AG08396 (cell line): ENCODE data around the gene MFSD11.
"Not testable (repeated sequence)": the region's sequence is repeated elsewhere in the genome, so short reads cannot be mapped to it uniquely, and the experiment has no call there.

Experiments
- DNase-seq: peaks from one replicate; pipeline ENCODE4 v3.0.0; 2012; ENCODE audit warnings: low spot score, mixed read lengths

Gene MFSD11

GRCh38 chr17:76748657-76749056 is 10.7 kb downstream of the MFSD11 start:
- DNase-seq, result no peak

- DNase-seq, result no peak
Measured at GRCh38 chr17:76751416-76751993, 13.6 kb downstream of the MFSD11 start.

- DNase-seq, result no peak
Measured at GRCh38 chr17:76752006-76752405, 14.1 kb downstream of the MFSD11 start.

GRCh38 chr17:76753061-76753961 is 15.4 kb downstream of the MFSD11 start:
- DNase-seq, result no peak

DNA sequence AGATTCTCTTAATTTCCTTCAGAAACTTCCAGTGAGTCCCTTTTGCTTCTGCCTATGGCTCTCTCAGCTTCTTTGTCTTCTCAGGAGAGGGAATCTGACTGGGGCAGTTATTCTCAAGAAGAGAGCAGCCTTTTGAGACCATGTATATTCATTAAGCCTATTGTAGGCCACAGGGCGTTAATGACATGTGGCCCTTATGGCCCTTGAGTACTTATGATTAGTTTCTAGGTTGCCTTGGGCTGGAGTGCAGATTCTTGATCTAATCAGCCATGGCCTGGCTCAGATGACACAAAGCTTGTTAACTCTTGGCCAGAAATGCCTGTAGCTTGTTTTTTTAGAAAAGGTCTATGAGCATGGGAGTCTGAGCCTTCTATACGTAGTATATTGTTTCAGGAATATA is 17.4 kb downstream of the MFSD11 start:
- no peak for DNase-seq

- DNase-seq, result no peak
Measured at GRCh38 chr17:76757256-76757655, 19.3 kb downstream of the MFSD11 start.

DNA sequence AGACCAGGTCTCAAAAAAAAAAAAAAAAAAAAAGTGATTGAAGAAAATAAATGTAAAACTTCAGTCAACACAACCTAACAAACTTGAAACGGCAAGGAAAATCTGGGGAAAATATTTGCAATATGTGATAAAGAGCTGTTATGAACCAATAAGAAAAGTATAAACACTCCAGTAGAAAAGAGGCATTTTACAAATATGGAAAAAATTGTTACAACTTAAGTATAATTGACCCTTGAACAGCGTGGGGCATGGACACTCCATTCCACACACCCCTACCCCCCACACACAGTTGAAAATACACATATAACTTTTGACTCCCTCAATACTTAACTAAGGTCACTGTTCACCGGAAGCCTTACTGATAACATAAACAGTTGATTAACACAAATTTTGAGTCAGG is 20.7 kb downstream of the MFSD11 start:
- no peak for DNase-seq

DNA sequence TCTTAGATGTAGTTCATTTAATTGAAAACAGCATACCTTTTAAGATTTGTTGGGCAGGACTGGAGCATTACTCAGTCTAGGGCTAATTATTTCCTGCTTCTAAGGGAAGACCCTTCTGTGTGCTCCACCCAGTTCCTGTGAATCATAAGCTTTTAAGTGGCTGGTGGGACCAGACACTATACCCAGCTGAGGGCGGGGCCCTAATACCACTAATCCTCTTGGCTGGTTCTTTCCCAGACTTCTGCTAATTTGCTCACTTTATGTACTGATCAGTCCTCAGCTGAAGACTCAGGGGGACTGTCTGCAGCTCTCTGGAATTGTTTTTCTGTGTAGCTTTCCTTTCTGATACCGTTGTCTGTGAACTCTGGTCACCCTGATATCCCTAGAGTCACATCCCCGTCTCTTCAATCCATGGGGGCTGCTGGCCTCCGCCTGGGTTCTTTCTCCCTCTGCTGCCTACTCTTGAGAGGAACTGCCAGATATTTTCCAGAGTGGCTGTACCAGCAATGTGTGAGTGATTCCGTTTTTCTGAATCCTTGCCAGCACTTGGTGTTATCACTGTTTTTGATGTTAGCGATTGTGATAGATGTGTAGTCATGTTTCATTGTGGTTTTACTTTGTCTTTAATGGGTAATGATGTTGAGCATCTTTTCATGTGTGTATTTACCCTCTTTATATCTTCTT is 35.1 kb downstream of the MFSD11 start:
- peak; percentile 41 for DNase-seq

DNA sequence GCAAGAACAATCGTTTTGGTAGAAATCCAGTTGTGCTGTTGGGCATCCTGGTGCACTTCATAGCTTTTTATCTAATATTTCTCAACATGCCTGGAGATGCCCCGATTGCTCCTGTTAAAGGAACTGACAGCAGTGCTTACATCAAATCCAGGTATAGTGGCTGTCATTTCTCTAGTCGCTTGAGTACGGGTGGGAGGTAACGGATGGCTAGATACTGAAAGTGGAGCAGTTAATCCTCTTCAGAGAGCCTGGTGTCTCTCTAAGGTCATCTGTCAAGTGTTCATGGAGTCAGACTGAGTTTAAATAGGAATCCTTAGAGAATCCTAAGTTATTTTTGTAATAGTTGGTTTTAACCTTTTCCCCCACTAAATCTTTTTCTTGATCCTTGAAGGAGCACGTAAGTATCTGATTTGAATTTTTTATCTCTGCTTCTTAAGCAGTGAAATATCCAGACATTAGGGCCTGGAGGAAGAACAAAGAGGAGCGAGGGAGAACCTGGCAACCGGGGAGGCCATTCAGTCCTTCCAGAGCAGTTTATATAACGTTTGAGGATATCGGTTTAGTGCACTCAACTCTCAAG is 37.2 kb downstream of the MFSD11 start:
- no peak for DNase-seq

- no peak for DNase-seq
Measured at GRCh38 chr17:76781056-76781982, 43.4 kb downstream of the MFSD11 start.

DNA sequence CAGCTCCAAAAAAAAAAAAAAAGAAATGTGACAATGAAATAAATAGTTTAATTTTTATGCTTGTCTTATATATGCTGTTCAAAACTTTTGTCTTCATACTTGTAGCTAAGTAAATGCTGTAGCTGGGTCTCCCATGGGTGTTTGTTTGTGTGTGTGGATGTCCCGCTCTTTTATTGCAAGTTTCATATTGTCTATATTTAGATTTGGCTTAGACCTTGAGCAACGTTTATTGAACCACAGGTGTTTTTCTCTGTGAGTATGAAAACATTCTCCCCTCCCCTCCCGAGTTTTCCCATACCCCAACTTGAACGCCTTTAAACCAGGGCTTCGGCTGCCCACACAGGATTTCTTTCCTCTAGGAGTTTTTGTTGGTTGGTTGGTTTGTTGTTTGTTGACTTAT is 45.2 kb downstream of the MFSD11 start:
- DNase-seq, result no peak

DNA sequence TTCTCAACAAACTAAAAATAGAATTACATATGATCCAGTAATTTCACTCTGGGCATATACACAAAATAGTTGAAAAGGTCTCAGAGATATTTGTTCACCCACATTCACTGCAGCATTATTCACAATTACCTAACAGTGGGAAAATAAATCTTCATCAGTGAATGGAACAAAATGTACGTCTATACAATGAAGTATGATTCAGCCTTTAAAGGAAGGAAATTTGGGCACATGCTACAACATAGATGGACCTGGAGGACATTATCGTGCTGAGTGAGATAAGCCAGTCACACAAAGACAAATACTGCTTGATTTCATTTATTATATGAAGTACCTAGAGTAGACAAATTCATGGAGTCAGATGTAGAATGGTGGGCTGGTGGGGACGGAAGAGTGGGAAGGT is 47.0 kb downstream of the MFSD11 start:
- no peak for DNase-seq

DNA sequence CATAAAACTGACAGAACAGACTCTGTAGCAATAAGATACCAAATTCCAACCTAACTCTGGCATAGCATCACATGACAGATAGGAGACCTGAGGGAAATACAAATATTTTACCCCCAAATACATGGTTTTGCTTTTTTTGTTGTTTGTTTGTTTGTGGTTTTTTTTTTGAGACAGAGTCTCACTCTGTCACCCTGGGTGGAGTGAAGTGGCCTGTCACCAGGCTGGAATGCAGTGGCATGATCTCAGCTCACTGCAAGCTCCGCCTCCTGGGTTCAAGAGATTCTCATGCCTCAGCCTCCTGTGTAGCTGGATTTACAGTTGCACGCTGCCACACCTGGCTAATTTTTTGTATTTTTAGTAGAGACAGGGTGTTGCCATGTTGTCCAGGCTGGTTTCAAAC is 49.9 kb downstream of the MFSD11 start:
- not testable (repeated sequence) for DNase-seq

- no peak for DNase-seq
Measured at GRCh38 chr17:76789235-76789788, 51.4 kb downstream of the MFSD11 start.

DNA sequence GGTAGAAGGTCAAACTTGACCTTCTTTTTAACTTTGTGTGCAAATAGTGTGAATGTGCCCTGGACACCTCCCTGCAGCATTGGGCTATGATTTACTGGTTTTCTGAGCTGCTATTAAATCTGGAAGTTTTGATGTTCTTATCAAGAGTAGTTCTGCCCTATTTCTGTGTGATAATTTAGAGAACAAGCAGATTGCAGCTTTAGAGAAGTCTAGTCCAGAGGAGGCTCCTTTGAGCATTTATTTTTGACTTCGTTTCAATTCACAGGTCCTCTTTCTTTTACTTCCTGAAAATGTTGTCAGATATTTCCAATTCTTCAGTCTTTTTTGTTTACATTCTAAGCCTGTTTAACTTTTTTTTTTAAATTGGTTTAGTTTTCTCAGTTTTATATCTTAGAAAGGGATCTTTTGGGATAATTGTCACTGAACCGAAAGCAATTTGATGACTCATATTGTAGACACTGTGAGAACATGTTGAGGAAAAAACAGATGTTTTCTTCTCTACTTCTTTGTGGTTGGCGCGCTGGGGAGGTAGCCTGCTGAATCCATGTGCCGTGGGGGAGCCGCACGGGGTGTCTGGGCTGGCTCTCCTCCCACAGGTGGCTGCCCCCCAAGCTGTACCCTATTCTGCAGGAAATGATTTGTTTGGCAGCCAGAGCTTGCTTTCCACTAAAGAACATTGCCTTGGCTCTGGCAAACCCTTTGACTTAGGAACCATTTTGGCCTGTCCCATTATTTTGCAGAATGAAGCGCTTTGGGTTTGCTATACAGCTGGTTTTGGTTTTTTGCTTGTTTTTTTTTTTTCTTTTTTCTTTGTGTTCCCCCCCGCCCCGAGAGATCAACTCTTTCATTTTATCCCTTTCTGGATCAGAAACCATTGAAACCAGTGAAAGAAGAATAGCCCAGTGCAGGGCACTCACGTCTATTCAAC is 53.4 kb downstream of the MFSD11 start:
- DNase-seq, result peak; percentile 61

DNA sequence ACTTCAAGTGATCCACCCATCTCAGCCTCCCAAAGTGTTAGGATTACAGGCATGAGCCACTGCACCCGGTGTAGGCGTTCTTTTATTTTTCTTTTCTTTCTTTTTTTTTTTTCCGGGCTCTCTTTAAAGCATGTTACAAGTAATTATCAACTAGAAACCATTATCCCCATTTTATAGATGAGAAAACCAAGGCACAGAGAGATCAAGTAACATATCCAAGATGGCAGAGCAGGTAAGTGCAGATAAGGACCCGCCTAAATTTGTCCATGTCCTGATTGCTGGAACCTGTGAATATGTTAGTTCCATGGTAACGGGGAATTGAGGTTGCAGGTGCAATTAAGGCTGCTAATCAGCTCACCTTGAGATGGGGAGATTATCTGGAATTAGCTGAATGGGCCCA is 54.4 kb downstream of the MFSD11 start:
- DNase-seq, result no peak

GRCh38 chr17:76793775-76794174 is 55.9 kb downstream of the MFSD11 start:
- DNase-seq, result peak; percentile 32

DNA sequence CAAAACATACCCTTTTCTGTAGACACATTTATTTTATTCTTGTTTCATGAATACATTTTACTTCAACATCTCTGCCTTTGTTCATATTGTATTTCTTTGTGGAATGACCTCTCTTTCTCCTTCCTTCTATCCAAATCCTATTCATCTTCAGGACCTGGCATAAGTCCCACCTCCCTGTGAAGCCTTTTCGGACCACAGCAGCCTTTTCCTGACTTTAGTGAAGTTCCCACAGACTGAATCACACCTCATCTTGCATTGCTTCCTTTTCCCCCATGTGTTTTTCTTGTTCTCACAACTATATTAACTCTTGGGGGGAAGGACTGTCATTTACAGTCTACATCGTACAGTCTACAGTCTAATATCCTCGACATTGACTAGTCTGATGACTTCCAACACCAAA is 58.2 kb downstream of the MFSD11 start:
- DNase-seq, result no peak

DNA sequence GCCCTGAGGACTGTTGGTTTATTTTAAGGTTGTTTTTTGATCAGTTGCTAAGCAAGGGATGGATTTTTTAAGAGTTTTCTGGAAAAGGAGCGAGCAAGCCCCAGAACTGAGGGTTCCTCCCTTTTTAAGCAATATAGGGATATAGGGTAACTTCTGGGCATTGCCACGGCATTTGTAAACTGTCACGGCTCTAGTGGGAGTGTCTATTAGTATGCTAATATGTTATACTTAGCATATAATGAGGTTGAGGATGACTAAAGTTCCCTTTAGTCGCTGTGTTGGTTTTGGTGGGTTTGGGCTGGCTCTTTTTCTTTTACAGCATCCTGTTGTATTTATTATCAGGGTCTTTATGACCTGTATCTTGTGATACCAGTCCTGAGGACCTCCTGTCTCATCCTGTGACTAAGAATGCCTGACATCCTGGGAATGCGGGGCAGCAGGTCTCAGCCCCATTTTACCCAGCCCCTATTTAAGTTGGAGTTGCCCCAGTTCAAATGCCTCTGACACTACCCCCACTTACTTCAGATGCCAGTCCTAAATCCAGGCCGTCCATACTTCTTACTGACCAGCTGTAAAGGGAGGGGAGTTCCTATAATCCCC is 59.4 kb downstream of the MFSD11 start:
- DNase-seq, result no peak

GRCh38 chr17:76801706-76802105 is 63.8 kb downstream of the MFSD11 start:
- no peak for DNase-seq
